CD4-positive, alpha-beta T cell (primary cell): ENCODE results near the gene PHACTR3. TPM values are rescaled to one million over a fixed set of nuclear protein-coding genes. Genes with fewer than 3 reads are reported as not detected.

Experiments
- ATAC-seq: fragments of 200-7000 bp; cut with Tn5 transposase; one replicate; pipeline ENCODE4 v1.10.0; 2022; ENCODE audit warnings: mild to moderate bottlenecking; ENCODE audit not compliant: poor library complexity
- CTCF ChIA-PET: fragments of 350-600 bp; sonication (Branson Sonifier 250); formaldehyde crosslinking; loops from one replicate; lab custom pipeline; 2021; ENCODE audit warnings: antibody characterized with exemption, inconsistent platforms; lab: Charles Lee
- POLR2A ChIA-PET: fragments of 350-600 bp; sonication (Branson Sonifier 250); formaldehyde crosslinking; loops from one replicate; lab custom pipeline; 2021; ENCODE audit warnings: antibody characterized with exemption, inconsistent platforms; lab: Charles Lee
- DNase-seq, 14 experiments: peaks; one replicate each; pipeline ENCODE4 v3.0.0-alpha.2; 2013 to 2020; ENCODE audit warnings: mixed read lengths in 2 of 14
- H3K27ac ChIP-seq, 2 donors: one replicate each; pipeline versions ENCODE4 v1.5.1 to v1.7.0; 2013; ENCODE audit warnings: low read length in 2 of 2, low read depth in 1 of 2, mild to moderate bottlenecking in 1 of 2
- H3K27me3 ChIP-seq, 2 experiments: 1 replicate in 1 of 2; 2 replicates in 1 of 2; pipeline versions ENCODE4 v1.6.1 to v1.7.0; 2013; ENCODE audit warnings: low read length in 2 of 2, control low read depth in 1 of 2, mild to moderate bottlenecking in 1 of 2, moderate library complexity in 1 of 2; ENCODE audit not compliant: insufficient read depth in 2 of 2, control insufficient read depth in 1 of 2
- H3K36me3 ChIP-seq: one replicate; pipeline ENCODE4 v1.6.1; 2013; ENCODE audit warnings: low read length, control low read depth; ENCODE audit not compliant: insufficient read depth
- H3K4me1 ChIP-seq: one replicate; pipeline ENCODE4 v1.6.1; 2013; ENCODE audit warnings: low read length, control low read depth; ENCODE audit not compliant: insufficient read depth
- H3K4me3 ChIP-seq: one replicate; pipeline ENCODE4 v1.5.1; 2013; ENCODE audit warnings: mild to moderate bottlenecking, low read length, moderate library complexity
- H3K9me3 ChIP-seq, 2 experiments: 1 replicate in 1 of 2; 2 replicates in 1 of 2; pipeline versions ENCODE4 v1.6.1 to v1.7.0; 2013; ENCODE audit warnings: low read length in 2 of 2, mild to moderate bottlenecking in 2 of 2, control low read depth in 1 of 2, moderate library complexity in 1 of 2; ENCODE audit not compliant: control insufficient read depth in 1 of 2, insufficient read depth in 1 of 2
- H3K27ac Mint-ChIP-seq: one replicate; pipeline ENCODE4 v1.8.0; 2020; ENCODE audit warnings: mixed read lengths
- H3K27me3 Mint-ChIP-seq: one replicate; pipeline ENCODE4 v1.8.0; 2021; ENCODE audit warnings: mixed read lengths
- H3K36me3 Mint-ChIP-seq: one replicate; pipeline ENCODE4 v1.8.0; 2021; ENCODE audit warnings: low read depth, mixed read lengths
- H3K4me1 Mint-ChIP-seq: one replicate; pipeline ENCODE4 v1.8.0; 2021; ENCODE audit warnings: low read depth, mixed read lengths
- H3K4me3 Mint-ChIP-seq: one replicate; pipeline ENCODE4 v1.8.0; 2020; ENCODE audit warnings: mild to moderate bottlenecking, mixed read lengths
- H3K9me3 Mint-ChIP-seq: one replicate; pipeline ENCODE4 v1.8.0; 2020; ENCODE audit warnings: mixed read lengths
- CTCF ChIP-seq: fragments of 200-600 bp; IDR thresholded peaks from one replicate; pipeline ENCODE4 v1.8.0; 2022; ENCODE audit warnings: antibody characterized with exemption, mild to moderate bottlenecking
- intact Hi-C, 2 experiments: fragments of 100-400 bp; cut with DNase I in 1 of 2; cut with micrococcal nuclease in 1 of 2; formaldehyde crosslinking; loops; one replicate each; pipeline versions ENCODE4 v1.15.1 to v1.9.0; 2023 to 2025; cut with DNase I, micrococcal nuclease
- total RNA-seq, 174 experiments: library from RNA in 2 of 174; stranded (reverse) in 2 of 174; gene quantifications; one replicate each; pipeline ENCODE4 v1.2.3 and lab custom pipeline; 2021 to 2026

The PHACTR3 gene
- total RNA-seq, 2 experiments from 2014 or later, result not detected

- Mint-ChIP-seq H3K27me3 (peaks cover 33% of the 10 kb centered on the region), H3K9me3 (peaks cover 3% of the 10 kb centered on the region)
Observed at GRCh38 chr20:59662856-59663512, 58.6 kb downstream of the PHACTR3 start.

GRCh38 chr20:59663513-59664060 lies 59.2 kb downstream of the PHACTR3 start:
- H3K4me3 Mint-ChIP-seq, result no peak overlapping the region
- no peaks in the 10 kb centered on the region for H3K36me3 ChIP-seq
- peaks cover 0 to 4% of the 10 kb centered on the region in 2 experiments for H3K27me3 ChIP-seq
- no peak overlapping the region for H3K27ac ChIP-seq
- TF ChIP-seq CTCF, result no peak
- no peak for DNase-seq
- ATAC-seq, result no peak
- peaks cover under 1% of the 10 kb centered on the region for H3K9me3 Mint-ChIP-seq
- H3K9me3 ChIP-seq, result peaks cover 9 to 19% of the 10 kb centered on the region in 2 experiments
- ChIA-PET POLR2A (no interaction called here), CTCF (no interaction called here)
- H3K27me3 Mint-ChIP-seq, result peaks cover 33% of the 10 kb centered on the region
- no peaks in the 10 kb centered on the region for H3K4me1 Mint-ChIP-seq
- H3K4me3 ChIP-seq, result no peak overlapping the region
- intact Hi-C loops, result no loop called here
- H3K36me3 Mint-ChIP-seq, result peaks cover 4% of the 10 kb centered on the region
- H3K4me1 ChIP-seq, result no peaks in the 10 kb centered on the region
- no peak overlapping the region for H3K27ac Mint-ChIP-seq

More at GRCh38 chr20:59662856-59663512, 58.6 kb downstream of the PHACTR3 start:
- no peaks in the 10 kb centered on the region for H3K36me3 ChIP-seq
- Mint-ChIP-seq H3K4me3 (no peak overlapping the region), H3K4me1 (no peaks in the 10 kb centered on the region), H3K36me3 (peaks cover 4% of the 10 kb centered on the region), H3K27ac (no peak overlapping the region)
- no peak overlapping the region for H3K27ac ChIP-seq
- CTCF ChIA-PET, result no interaction called here
- TF ChIP-seq CTCF, result no peak
- POLR2A ChIA-PET, result no interaction called here
- no peaks in the 10 kb centered on the region for H3K4me1 ChIP-seq
- DNase-seq (no peak), ATAC-seq (no peak)
- peaks cover 14 to 19% of the 10 kb centered on the region in 2 experiments for H3K9me3 ChIP-seq
- H3K27me3 ChIP-seq, result peaks cover 0 to 4% of the 10 kb centered on the region in 2 experiments
- no peak overlapping the region for H3K4me3 ChIP-seq
- intact Hi-C loops, result no loop called here

GRCh38 chr20:59664421-59664941 lies 60.1 kb downstream of the PHACTR3 start:
- H3K27me3 ChIP-seq, result peaks cover 0 to 4% of the 10 kb centered on the region in 2 experiments
- no peak for TF ChIP-seq CTCF
- H3K36me3 ChIP-seq, result no peaks in the 10 kb centered on the region
- POLR2A ChIA-PET, result no interaction called here
- Mint-ChIP-seq H3K4me3 (no peak overlapping the region), H3K4me1 (no peaks in the 10 kb centered on the region), H3K36me3 (peaks cover 4% of the 10 kb centered on the region), H3K27ac (no peak overlapping the region), H3K27me3 (peaks cover 34% of the 10 kb centered on the region), H3K9me3 (no peaks in the 10 kb centered on the region)
- intact Hi-C loops, result no loop called here
- H3K4me3 ChIP-seq, result no peak overlapping the region
- no peaks in the 10 kb centered on the region for H3K4me1 ChIP-seq
- CTCF ChIA-PET, result no interaction called here
- no peak overlapping the region for H3K27ac ChIP-seq
- DNase-seq (no peak), ATAC-seq (no peak)
- peaks cover 4 to 16% of the 10 kb centered on the region in 2 experiments for H3K9me3 ChIP-seq
